Measurements from ENCODE around the gene NFYC. TPM values are rescaled to one million over a fixed set of nuclear protein-coding genes. Genes with fewer than 3 reads are reported as not detected.

The NFYC gene
- total RNA-seq, 1 experiment from 2014 or later: 46.5 TPM

DNA sequence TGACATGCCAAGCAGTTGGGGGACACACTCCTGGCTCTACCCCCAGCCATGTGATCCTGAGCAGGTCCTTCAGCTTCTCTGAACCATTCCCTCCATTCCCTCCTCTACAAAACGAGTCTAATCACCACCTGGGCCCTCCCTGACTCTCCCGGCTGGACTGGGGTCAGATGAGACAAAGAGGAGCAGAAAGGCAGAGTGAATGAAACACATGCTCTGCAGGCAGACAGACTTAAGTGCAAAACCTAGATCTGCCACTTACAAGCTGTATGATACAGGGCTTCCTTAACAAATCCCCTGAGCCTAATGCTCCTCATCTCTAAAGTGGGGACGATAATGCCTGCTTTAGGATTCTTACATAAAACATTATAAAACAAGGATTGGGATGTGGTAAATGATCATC is 43.3 kb upstream of the NFYC start:
- CTCF ChIA-PET: interaction anchor here (1.0 to 3.8 kb wide), 5 partner anchors 12 to 21 kb away, joined by 3 to 20 read pairs (median 5); partner anchors contain the start of gene RIMS3
- ATAC-seq: no peak
- H3K4me3 Mint-ChIP-seq: no peak overlapping the region
- no peak overlapping the region for H3K27ac Mint-ChIP-seq
- no peaks in the 10 kb centered on the region for H3K9me3 Mint-ChIP-seq
- no peak for DNase-seq (ENCODE audit: low spot score)
- no peaks in the 10 kb centered on the region for H3K36me3 Mint-ChIP-seq
- H3K4me1 Mint-ChIP-seq: 0 out of 2 replicates have a peak, but pooled peaks cover 5% of the 10 kb centered on the region
- POLR2A ChIA-PET: interaction anchor here (1.0 kb wide), 1 partner anchor 37 kb away, joined by 3 read pairs; no protein-coding TSS in a partner anchor
- TF ChIP-seq ZNF232 (CRISPR knock-in tag; IDR thresholded peaks at IDR 0.05) (no peak), ZNF263 (CRISPR knock-in tag; IDR thresholded peaks at IDR 0.05; ENCODE audit: low read depth) (no peak), ZBTB21 (CRISPR knock-in tag; IDR thresholded peaks at IDR 0.05; ENCODE audit: borderline replicate concordance) (no peak), RORB (CRISPR knock-in tag; IDR thresholded peaks at IDR 0.05) (no peak)
- TF ChIP-seq, protein P1, sequence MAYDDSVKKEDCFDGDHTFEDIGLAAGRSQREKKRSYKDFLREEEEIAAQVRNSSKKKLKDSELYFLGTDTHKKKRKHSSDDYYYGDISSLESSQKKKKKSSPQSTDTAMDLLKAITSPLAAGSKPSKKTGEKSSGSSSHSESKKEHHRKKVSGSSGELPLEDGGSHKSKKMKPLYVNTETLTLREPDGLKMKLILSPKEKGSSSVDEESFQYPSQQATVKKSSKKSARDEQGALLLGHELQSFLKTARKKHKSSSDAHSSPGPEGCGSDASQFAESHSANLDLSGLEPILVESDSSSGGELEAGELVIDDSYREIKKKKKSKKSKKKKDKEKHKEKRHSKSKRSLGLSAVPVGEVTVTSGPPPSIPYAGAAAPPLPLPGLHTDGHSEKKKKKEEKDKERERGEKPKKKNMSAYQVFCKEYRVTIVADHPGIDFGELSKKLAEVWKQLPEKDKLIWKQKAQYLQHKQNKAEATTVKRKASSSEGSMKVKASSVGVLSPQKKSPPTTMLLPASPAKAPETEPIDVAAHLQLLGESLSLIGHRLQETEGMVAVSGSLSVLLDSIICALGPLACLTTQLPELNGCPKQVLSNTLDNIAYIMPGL (CRISPR knock-in tag; IDR thresholded peaks at IDR 0.05): no peak
- TF ChIP-seq, protein P2, sequence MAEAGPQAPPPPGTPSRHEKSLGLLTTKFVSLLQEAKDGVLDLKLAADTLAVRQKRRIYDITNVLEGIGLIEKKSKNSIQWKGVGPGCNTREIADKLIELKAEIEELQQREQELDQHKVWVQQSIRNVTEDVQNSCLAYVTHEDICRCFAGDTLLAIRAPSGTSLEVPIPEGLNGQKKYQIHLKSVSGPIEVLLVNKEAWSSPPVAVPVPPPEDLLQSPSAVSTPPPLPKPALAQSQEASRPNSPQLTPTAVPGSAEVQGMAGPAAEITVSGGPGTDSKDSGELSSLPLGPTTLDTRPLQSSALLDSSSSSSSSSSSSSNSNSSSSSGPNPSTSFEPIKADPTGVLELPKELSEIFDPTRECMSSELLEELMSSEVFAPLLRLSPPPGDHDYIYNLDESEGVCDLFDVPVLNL (CRISPR knock-in tag; IDR thresholded peaks at IDR 0.05; ENCODE audit: borderline replicate concordance, low read depth): no peak
- TF ChIP-seq, protein P3, sequence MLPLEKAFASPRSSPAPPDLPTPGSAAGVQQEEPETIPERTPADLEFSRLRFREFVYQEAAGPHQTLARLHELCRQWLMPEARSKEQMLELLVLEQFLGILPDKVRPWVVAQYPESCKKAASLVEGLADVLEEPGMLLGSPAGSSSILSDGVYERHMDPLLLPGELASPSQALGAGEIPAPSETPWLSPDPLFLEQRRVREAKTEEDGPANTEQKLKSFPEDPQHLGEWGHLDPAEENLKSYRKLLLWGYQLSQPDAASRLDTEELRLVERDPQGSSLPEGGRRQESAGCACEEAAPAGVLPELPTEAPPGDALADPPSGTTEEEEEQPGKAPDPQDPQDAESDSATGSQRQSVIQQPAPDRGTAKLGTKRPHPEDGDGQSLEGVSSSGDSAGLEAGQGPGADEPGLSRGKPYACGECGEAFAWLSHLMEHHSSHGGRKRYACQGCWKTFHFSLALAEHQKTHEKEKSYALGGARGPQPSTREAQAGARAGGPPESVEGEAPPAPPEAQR (CRISPR knock-in tag; IDR thresholded peaks at IDR 0.05): no peak
- TF ChIP-seq, protein P4, sequence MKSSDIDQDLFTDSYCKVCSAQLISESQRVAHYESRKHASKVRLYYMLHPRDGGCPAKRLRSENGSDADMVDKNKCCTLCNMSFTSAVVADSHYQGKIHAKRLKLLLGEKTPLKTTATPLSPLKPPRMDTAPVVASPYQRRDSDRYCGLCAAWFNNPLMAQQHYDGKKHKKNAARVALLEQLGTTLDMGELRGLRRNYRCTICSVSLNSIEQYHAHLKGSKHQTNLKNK (CRISPR knock-in tag; IDR thresholded peaks at IDR 0.05): no peak
- H3K27me3 Mint-ChIP-seq (ENCODE audit: low read depth): no peaks in the 10 kb centered on the region

DNA sequence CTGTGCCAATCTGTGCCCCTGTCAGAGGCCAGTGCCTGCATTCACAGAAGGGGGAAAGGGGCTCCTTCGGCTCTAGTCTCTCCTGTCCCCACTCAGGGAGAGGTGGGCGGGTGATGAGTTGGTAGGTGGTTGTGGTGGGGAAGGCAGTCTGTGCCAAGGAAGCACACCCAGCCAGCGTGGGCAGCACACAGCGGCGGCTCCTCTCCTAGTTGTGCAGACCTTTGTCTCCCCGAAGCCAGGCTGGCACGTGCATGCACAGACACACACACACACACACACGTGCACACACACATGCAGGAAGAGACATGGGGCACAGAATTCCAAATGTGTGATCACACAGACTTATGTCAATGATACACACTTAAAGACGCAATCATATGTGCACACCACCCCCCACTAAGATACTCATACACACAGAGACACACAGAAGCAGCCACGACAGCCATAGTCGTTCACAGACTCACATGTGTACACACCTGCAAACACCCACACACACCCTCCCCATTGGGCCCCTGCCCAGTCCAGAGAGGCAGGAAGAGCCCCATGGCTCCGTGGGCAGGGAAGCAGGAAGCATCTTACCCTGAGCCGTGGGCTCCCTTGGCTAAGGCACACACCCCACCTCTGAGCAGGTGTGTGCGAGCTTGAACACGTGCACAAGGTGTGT is 42.4 kb upstream of the NFYC start:
- ChIA-PET CTCF (interaction anchor here (0.6 to 3.8 kb wide), 7 partner anchors 10 to 81 kb away, joined by 3 to 20 read pairs (median 5); partner anchors contain the start of gene RIMS3), POLR2A (no interaction called here)
- H3K27ac Mint-ChIP-seq: no peak overlapping the region
- H3K36me3 Mint-ChIP-seq: no peaks in the 10 kb centered on the region
- H3K4me3 Mint-ChIP-seq: no peak overlapping the region
- ATAC-seq (no peak), DNase-seq (ENCODE audit: low spot score) (no peak)
- H3K9me3 Mint-ChIP-seq: no peaks in the 10 kb centered on the region
- H3K4me1 Mint-ChIP-seq: 0 out of 2 replicates have a peak, but pooled peaks cover 5% of the 10 kb centered on the region
- TF ChIP-seq ATF1 (CRISPR knock-in tag; IDR thresholded peaks at IDR 0.05) (no peak), NR2C2 (CRISPR knock-in tag; IDR thresholded peaks at IDR 0.05) (no peak), NFYB (CRISPR knock-in tag; conservative IDR thresholded peaks at IDR 0.05; ENCODE audit: low read depth) (no peak), KAT7 (CRISPR knock-in tag; IDR thresholded peaks at IDR 0.05; ENCODE audit: borderline replicate concordance) (no peak)
- TF ChIP-seq, protein P4 (CRISPR knock-in tag; IDR thresholded peaks at IDR 0.05): no peak
- TF ChIP-seq, protein P5, sequence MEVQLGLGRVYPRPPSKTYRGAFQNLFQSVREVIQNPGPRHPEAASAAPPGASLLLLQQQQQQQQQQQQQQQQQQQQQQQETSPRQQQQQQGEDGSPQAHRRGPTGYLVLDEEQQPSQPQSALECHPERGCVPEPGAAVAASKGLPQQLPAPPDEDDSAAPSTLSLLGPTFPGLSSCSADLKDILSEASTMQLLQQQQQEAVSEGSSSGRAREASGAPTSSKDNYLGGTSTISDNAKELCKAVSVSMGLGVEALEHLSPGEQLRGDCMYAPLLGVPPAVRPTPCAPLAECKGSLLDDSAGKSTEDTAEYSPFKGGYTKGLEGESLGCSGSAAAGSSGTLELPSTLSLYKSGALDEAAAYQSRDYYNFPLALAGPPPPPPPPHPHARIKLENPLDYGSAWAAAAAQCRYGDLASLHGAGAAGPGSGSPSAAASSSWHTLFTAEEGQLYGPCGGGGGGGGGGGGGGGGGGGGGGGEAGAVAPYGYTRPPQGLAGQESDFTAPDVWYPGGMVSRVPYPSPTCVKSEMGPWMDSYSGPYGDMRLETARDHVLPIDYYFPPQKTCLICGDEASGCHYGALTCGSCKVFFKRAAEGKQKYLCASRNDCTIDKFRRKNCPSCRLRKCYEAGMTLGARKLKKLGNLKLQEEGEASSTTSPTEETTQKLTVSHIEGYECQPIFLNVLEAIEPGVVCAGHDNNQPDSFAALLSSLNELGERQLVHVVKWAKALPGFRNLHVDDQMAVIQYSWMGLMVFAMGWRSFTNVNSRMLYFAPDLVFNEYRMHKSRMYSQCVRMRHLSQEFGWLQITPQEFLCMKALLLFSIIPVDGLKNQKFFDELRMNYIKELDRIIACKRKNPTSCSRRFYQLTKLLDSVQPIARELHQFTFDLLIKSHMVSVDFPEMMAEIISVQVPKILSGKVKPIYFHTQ (CRISPR knock-in tag; IDR thresholded peaks at IDR 0.05): no peak
- TF ChIP-seq, protein P6, sequence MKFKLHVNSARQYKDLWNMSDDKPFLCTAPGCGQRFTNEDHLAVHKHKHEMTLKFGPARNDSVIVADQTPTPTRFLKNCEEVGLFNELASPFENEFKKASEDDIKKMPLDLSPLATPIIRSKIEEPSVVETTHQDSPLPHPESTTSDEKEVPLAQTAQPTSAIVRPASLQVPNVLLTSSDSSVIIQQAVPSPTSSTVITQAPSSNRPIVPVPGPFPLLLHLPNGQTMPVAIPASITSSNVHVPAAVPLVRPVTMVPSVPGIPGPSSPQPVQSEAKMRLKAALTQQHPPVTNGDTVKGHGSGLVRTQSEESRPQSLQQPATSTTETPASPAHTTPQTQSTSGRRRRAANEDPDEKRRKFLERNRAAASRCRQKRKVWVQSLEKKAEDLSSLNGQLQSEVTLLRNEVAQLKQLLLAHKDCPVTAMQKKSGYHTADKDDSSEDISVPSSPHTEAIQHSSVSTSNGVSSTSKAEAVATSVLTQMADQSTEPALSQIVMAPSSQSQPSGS (CRISPR knock-in tag; IDR thresholded peaks at IDR 0.05; ENCODE audit: borderline replicate concordance, low read depth): no peak
- H3K27me3 Mint-ChIP-seq (ENCODE audit: low read depth): no peaks in the 10 kb centered on the region
